Left ventricle myocardium inferior (tissue), 1 donor: Measurements from ENCODE around the gene IZUMO2. TPM values are rescaled to one million over a fixed set of nuclear protein-coding genes. Genes with fewer than 3 reads are reported as not detected.
A peak's percentile ranks its signal among the peaks of the same experiment; 100 is the strongest.

Experiments used
- DNase-seq: peaks from one replicate; pipeline ENCODE4 v3.0.0-alpha.2; 2020
- H3K27ac ChIP-seq: fragments of 200-600 bp; replicated peaks from 2 replicates; pipeline ENCODE4 v1.8.0; 2021
- H3K27me3 ChIP-seq: fragments of 200-600 bp; 2 replicates; pipeline ENCODE4 v1.8.0; 2021; ENCODE audit warnings: low read depth
- H3K36me3 ChIP-seq: fragments of 200-600 bp; 2 replicates; pipeline ENCODE4 v1.8.0; 2021
- H3K4me1 ChIP-seq: fragments of 200-600 bp; 2 replicates; pipeline ENCODE4 v1.8.0; 2021
- H3K4me3 ChIP-seq: fragments of 200-600 bp; 2 replicates; pipeline ENCODE4 v1.8.0; 2021; ENCODE audit warnings: mild to moderate bottlenecking, moderate library complexity
- H3K9me3 ChIP-seq: fragments of 200-600 bp; replicated peaks from 2 replicates; pipeline ENCODE4 v1.8.0; 2021
- intact Hi-C: fragments of 100-400 bp; cut with micrococcal nuclease; formaldehyde crosslinking; loops from one replicate; pipeline ENCODE4 v1.11.0; 2022
- total RNA-seq: library from RNA; stranded (reverse); fragmentation: NEBNext Ultra II Directional; extraction: Animal tissue kit (Norgen Biotek cat#: 25700); gene quantifications from one replicate; pipeline ENCODE4 v1.2.1, GENCODE V29; 2021
- TF ChIP-seq, protein P1 (sequence below): fragments of 200-600 bp; IDR thresholded peaks from 2 replicates; pipeline ENCODE4 v1.8.0; 2021; ENCODE audit warnings: antibody characterized with exemption, mild to moderate bottlenecking, borderline replicate concordance
- donor health status: DM: no; HTN: yes; CAD: no; lungs with severe emphysema.

The IZUMO2 gene
- total RNA-seq, 1 donor from 2014 or later = not detected

DNA sequence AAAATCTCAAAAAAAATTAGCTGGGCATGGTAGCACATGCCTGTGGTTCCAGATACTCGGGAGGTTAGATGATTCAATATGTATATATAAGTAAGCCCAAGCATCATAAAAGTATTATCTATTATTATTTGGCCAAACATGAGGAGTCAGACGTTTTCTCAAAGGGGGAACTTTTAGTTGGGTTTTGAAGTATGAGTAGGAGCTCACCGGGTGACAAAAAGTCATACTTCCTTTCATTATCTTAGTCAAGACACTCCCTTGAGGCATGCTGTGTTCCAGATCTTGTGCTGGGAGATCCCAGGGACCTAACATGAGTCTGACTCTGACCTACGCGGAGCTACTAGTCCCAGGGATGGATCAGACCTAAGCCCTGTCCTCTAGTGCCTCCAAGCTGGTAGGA lies 32.1 kb upstream of the IZUMO2 start:
- intact Hi-C loops = no loop called here
- H3K36me3 ChIP-seq = no peaks in the 10 kb centered on the region
- no peaks in the 10 kb centered on the region for H3K9me3 ChIP-seq
- peaks cover 11% of the 10 kb centered on the region for H3K27me3 ChIP-seq
- no peak overlapping the region for H3K4me3 ChIP-seq
- H3K27ac ChIP-seq = no peak overlapping the region
- DNase-seq = no peak
- TF ChIP-seq, protein P1, sequence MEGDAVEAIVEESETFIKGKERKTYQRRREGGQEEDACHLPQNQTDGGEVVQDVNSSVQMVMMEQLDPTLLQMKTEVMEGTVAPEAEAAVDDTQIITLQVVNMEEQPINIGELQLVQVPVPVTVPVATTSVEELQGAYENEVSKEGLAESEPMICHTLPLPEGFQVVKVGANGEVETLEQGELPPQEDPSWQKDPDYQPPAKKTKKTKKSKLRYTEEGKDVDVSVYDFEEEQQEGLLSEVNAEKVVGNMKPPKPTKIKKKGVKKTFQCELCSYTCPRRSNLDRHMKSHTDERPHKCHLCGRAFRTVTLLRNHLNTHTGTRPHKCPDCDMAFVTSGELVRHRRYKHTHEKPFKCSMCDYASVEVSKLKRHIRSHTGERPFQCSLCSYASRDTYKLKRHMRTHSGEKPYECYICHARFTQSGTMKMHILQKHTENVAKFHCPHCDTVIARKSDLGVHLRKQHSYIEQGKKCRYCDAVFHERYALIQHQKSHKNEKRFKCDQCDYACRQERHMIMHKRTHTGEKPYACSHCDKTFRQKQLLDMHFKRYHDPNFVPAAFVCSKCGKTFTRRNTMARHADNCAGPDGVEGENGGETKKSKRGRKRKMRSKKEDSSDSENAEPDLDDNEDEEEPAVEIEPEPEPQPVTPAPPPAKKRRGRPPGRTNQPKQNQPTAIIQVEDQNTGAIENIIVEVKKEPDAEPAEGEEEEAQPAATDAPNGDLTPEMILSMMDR = no peak
- H3K4me1 ChIP-seq = peaks cover 31% of the 10 kb centered on the region

DNA sequence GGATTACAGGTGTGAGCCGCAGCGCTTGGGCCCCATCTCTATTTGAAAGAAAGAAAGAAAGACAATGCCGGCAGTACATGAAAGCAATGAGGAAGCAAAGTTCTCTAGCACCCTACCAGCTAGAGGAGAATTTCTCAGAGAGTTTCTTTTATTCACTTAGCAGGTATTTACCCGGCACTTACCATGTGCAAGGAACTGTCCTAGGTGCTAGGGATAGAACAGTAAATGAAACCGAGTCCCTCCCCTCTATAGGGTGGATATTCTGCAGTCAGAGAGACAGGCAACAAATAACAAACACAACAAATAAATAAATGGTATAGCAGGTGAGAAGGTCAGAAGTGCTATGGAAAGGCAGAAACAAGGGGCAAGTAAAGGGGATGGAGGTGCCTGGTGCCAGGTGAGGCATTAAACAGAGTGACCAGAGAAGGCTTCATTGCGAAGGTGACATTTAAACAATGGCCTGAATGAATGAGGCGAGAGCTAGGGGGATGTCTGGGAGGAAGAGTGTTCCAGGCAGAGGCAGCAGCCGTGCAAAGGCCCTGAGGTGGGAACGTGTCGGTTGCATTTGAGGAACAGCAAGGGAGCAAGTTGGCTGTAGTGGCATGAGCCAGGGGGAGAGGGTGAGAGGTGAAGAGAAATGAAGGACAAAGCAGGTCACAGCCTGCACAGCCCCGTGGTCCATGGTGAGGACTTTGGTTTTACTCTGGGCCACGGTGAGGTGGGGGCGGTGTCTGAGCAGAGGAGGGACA lies 29.6 kb upstream of the IZUMO2 start:
- no peak for DNase-seq
- intact Hi-C loops = no loop called here
- no peaks in the 10 kb centered on the region for H3K36me3 ChIP-seq
- H3K4me3 ChIP-seq = no peak overlapping the region
- TF ChIP-seq, protein P1 = no peak
- peaks cover 11% of the 10 kb centered on the region for H3K4me1 ChIP-seq
- peaks cover 18% of the 10 kb centered on the region for H3K27me3 ChIP-seq
- no peaks in the 10 kb centered on the region for H3K9me3 ChIP-seq
- H3K27ac ChIP-seq = no peak overlapping the region

DNA sequence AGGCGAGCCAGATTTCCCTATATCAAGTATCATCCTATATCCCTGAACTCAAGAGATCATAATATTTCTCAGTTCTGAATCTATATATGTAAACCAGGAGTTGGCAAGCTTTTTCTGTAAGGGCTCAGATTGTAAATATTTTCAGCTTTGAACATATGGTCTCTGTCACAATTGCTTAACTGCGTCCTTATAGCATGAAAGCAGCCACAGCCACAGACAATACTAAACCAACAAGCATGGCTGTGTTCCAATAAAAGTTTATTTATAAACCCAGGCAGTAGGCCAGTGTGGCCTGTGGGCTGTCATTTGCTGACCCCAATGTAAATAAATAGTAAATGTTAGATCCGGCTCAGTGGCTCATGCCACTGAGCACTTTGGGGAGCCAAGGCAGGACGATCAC lies 28.1 kb upstream of the IZUMO2 start:
- peaks cover 11% of the 10 kb centered on the region for H3K4me1 ChIP-seq
- intact Hi-C loops = no loop called here

DNA sequence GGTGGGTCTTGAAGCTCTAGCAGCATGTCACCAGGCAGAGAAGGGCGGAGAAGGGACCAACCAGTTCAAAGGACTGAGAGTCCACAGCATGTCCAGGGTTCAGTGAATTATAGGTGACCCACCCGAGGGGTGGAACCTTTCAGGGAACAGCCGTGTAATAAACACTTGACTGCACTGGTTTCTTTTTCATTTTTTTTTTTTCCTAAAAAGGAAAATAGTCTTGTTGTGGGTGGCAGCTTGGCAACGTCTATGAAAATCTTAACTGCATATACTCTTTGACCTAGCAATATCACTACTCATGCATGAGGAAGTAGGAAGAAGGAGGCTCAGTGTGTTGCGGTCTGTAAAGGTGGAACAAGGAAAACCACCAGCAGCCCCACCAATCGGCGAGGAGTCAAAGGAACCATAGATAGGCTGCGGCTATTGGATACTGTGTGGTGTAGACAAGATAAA lies 27.4 kb upstream of the IZUMO2 start:
- intact Hi-C loops = no loop called here
- Histone ChIP-seq H3K27me3 (peaks cover 18% of the 10 kb centered on the region), H3K4me1 (peaks cover 11% of the 10 kb centered on the region), H3K9me3 (no peaks in the 10 kb centered on the region), H3K36me3 (no peaks in the 10 kb centered on the region), H3K27ac (peak overlapping the region; percentile 63), H3K4me3 (no peak overlapping the region)
- TF ChIP-seq, protein P1 = no peak
- DNase-seq = no peak

More for the DNA sequence above, 28.1 kb upstream of the IZUMO2 start:
- Histone ChIP-seq H3K27me3 (peaks cover 18% of the 10 kb centered on the region), H3K27ac (peak overlapping the region; percentile 63), H3K4me3 (no peak overlapping the region), H3K9me3 (no peaks in the 10 kb centered on the region), H3K36me3 (no peaks in the 10 kb centered on the region)
- DNase-seq = no peak
- TF ChIP-seq, protein P1 = no peak

DNA sequence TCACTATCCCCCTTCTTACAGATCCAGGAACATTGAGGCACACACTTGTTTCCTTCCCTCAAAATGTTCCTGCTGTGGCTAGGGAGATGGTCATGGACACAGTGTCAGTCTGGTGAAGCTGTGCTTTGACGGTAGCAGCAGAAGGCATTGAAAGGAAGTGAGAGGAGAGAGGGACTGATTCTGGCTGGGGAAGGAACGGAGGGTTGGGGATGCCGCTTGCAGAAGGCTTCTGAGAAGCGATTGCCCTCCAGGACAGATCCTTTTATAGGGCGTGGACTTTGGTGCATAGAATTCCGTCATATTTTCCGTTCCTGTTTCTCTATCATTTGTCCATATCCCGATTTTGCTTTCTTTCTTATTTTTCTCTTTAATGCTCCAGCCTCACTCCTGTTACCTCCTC lies 26.2 kb upstream of the IZUMO2 start:
- peaks cover 11% of the 10 kb centered on the region for H3K4me1 ChIP-seq
- H3K36me3 ChIP-seq = no peaks in the 10 kb centered on the region
- no peaks in the 10 kb centered on the region for H3K9me3 ChIP-seq
- no peak overlapping the region for H3K27ac ChIP-seq
- TF ChIP-seq, protein P1 = no peak
- intact Hi-C loops = no loop called here
- H3K27me3 ChIP-seq = peaks cover 11% of the 10 kb centered on the region
- no peak overlapping the region for H3K4me3 ChIP-seq
- DNase-seq = no peak
